ENCODE data around the gene WIZ.

GRCh38 chr19:15439821-15440641 lies 9.7 kb downstream of the WIZ start:
- TF ChIP-seq CTCF (IDR thresholded peaks at IDR 0.05; ENCODE audit: borderline replicate concordance, extremely low read depth, low read length, poor library complexity, severe bottlenecking) (no peak), EZH2 (IDR thresholded peaks at IDR 0.05; ENCODE audit: borderline replicate concordance, low read depth, low read length, severe bottlenecking) (no peak)
